IgD-negative memory B cell (primary cell): ENCODE data around the gene CCDC33. TPM values are rescaled to one million over a fixed set of nuclear protein-coding genes. Genes with fewer than 3 reads are reported as not detected.

Experiments used
- H3K27ac Mint-ChIP-seq, 3 donors: one replicate each; pipeline ENCODE4 v1.8.0; 2020 to 2022; ENCODE audit warnings: mild to moderate bottlenecking in 3 of 3, mixed read lengths in 3 of 3, moderate library complexity in 1 of 3
- H3K27me3 Mint-ChIP-seq: one replicate; pipeline ENCODE4 v1.8.0; 2021; ENCODE audit warnings: mixed read lengths
- H3K36me3 Mint-ChIP-seq: one replicate; pipeline ENCODE4 v1.8.0; 2020; ENCODE audit warnings: mild to moderate bottlenecking, mixed read lengths
- H3K4me1 Mint-ChIP-seq, 3 donors: one replicate each; pipeline ENCODE4 v1.8.0; 2020 to 2022; ENCODE audit warnings: mixed read lengths in 3 of 3, mild to moderate bottlenecking in 1 of 3
- H3K4me3 Mint-ChIP-seq, 4 donors: one replicate each; pipeline ENCODE4 v1.8.0; 2020 to 2022; ENCODE audit warnings: mild to moderate bottlenecking in 4 of 4, mixed read lengths in 4 of 4, moderate library complexity in 3 of 4
- H3K9me3 Mint-ChIP-seq, 3 donors: one replicate each; pipeline ENCODE4 v1.8.0; 2020 to 2021; ENCODE audit warnings: mixed read lengths in 3 of 3, mild to moderate bottlenecking in 1 of 3
- polyA plus RNA-seq: library from polyadenylated mRNA; unstranded; fragments of 300-500 nt; fragmentation: Illumina TruSeq; gene quantifications from one replicate; pipeline ENCODE4 v1.2.3, GENCODE V29; 2021

CCDC33 gene
- polyA plus RNA-seq, 1 donor from 2014 or later: not detected

DNA sequence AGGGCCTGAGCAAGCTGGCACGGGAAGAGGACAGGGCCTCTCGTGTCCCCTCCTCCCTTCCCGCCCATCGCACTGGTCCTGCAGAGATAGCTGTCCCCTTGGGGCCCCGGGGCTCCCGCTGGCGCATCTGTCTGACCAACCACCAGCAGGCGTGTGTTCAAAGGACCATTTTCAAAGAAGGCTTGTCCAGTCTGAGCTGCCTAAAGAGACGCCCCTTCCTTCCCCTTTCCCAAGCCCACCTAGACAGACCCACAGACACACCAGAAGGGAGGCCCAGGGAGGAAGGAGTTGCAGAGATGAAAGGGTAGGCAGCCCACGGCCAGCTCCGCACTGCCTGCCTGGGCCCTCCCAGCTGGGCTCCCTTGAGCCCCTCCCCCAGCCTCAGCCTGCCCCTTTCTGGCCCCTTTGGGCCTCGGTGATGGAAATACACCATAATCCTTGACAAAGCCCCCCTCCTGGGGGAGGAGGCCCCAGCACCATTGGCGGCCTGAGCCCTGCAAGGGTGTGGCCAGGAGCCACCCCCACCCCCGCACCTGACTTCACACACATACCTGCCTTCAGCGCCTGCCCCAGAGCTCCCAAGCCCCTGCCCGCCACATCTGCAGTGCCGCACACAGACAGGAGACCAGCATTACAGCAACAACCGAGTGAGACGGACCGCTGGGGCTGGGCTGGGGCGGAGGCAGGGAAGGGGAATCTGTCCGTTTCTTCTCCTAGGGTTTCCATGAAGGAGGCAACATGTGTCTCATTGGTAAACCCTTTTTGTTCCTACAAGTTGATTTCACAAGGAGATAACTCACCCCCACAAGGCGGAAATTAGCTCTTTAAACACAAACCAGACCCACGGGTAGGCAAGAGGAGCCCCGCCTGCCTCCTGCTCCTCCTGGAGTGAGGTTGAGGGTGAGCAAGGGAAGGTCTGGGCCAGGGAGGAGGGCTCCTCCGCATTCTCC, 33.4 kb upstream of the CCDC33 start, which contains the start of gene STRA6:
Gene STRA6, minus strand, starts transcription at position 336 of the 950 bp plus-strand sequence. CDS start 520 bp downstream, outside the sequence.
- Mint-ChIP-seq H3K4me1 (no peaks in the 10 kb centered on the region), H3K27me3 (peaks cover 6% of the 10 kb centered on the region), H3K4me3 (no peak within 1 kb of the TSS), H3K9me3 (no peaks in the 10 kb centered on the region), H3K36me3 (no peaks in the 10 kb centered on the region), H3K27ac (no peak within 1 kb of the TSS)

DNA sequence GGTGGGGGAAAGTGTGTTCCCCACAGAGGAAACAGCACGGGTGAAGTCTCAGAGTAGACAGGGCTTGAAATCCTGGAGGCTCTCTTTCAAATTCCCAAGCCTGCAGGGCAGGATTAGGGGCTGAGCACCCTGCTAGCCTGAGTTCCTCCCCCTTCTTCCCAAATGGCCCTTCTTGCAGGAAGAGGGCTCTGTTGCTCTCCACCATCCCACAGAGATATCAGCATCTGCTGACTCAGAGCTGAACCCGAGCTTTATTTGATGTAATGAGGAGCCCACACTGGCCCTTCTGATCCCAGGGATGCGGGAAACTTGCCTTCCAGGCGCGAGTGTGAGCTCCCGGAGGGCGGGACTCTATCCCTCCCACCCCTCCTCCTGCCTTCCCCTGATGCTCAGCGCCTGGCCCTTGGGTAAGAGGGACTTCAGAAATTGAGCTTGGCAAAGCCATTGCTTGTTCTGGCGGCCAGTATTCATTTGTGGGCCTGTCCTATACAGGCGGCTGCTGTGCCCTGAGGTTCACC, 32.2 kb upstream of the CCDC33 start:
- Mint-ChIP-seq H3K4me3 (peak overlapping the region in 1 of 4 donors; percentile 8), H3K36me3 (no peaks in the 10 kb centered on the region), H3K27ac (no peak overlapping the region), H3K9me3 (no peaks in the 10 kb centered on the region), H3K27me3 (peaks cover 5% of the 10 kb centered on the region), H3K4me1 (no peaks in the 10 kb centered on the region)

DNA sequence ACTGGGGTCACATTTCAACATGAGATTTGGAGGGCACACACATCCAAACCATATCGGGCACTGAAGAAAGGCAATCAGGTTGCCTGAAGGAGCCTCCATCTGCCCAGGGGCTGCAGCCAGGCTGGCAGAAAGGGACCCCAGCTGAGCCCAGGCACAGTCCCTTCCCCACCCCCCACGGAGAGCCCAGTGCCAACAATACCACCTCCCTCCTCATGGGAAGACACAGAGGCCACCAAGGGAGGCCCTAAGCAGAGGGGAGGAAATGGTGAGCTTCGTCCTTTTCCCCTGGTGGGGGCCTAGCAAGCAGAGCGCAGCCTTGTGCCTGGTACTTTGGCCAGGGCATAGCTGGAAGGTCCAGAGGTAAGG, 30.6 kb upstream of the CCDC33 start:
- Mint-ChIP-seq H3K27me3 (peaks cover 8% of the 10 kb centered on the region), H3K9me3 (peaks cover 0 to 2% (median 0%) of the 10 kb centered on the region in 3 donors), H3K27ac (no peak overlapping the region), H3K4me1 (no peaks in the 10 kb centered on the region), H3K4me3 (peak overlapping the region in 1 of 4 donors; percentile 45), H3K36me3 (no peaks in the 10 kb centered on the region)

DNA sequence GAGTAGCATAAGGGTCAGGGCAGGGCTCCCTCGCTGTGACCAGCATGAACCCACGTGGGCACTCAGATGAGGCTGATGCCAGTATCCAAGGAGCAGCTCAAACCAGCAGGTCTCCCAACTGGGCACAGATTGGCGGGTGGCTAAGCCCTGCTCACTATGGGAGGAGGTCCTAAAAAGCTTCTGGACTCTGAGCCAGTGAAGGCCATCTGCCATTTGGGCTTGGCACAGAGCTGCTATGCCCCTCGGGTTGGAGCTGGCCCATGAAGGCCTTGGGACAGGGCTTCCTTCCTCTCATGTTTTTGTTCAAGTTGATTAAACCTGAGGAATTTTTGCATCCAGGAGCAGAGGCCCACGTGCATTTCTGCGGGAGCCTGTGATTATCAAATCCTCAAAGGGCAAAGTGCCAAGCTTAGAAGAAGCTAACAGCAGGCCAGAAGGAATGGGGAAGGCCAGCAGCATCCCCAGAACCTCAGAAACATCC, 29.3 kb upstream of the CCDC33 start:
- Mint-ChIP-seq H3K27ac (no peak overlapping the region), H3K4me1 (no peaks in the 10 kb centered on the region), H3K36me3 (no peaks in the 10 kb centered on the region), H3K27me3 (peaks cover 7% of the 10 kb centered on the region), H3K4me3 (no peak overlapping the region), H3K9me3 (peaks cover 0 to 7% (median 0%) of the 10 kb centered on the region in 3 donors)

DNA sequence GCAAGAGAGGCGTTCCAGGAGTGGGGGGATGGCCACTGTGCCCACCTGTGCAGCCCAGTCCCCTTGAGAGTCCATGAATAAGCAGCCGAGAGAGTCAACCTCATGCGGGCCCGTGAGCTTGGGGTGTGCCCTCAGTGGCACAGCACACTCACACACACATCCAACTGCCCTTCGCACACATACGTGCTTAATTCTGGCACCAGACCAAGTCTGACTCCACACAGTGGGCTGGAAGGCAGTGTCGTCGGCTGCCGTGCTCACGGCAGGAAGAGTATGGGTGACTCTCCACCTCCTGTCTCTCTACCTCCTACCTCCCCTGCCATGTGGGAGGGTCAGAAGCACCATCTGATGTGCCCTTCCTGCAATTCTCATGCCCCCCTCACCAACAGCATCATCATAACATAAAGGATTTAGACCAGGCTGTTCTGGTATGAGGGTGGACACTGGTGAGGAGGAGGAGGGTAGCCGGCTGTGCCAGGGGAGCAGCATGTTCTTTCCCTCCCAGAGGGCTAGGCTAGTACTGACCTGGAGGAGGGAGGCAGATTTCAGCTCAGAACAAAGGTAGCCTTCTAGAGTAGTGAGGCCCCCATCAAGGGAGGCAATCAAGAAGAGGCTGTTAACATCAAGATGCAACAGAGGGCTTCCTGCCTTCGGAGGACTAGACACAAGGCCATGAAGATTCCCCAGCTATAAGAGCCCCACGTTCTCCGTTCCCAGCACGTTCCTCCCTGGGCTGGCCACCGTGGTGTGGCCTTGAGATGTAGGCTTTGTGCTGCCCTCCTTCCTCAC, 28.3 kb upstream of the CCDC33 start:
- Mint-ChIP-seq H3K36me3 (no peaks in the 10 kb centered on the region), H3K9me3 (peaks cover 0 to 7% (median 0%) of the 10 kb centered on the region in 3 donors), H3K27ac (no peak overlapping the region), H3K27me3 (peaks cover 8% of the 10 kb centered on the region), H3K4me1 (no peaks in the 10 kb centered on the region), H3K4me3 (no peak overlapping the region)

DNA sequence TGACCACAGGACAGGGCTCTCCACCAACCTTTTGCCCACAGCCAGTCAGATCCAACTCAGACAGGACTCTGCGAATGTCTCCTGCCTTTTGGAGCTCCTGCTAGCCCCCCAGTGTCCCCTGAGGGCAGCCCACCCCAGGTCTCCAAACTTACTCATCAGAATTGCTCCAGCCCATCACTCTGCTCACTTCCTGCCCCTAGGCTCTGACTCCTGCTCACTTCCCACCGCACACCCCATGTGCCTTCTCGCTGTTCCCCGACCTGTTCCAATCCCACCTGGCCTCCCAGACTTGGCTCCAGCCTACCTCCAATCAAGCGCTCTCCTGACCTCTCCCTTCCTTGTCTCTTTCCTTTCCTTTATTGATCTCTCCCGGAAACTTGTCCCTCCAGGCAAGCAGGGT, 27.6 kb upstream of the CCDC33 start:
- Mint-ChIP-seq H3K4me3 (no peak overlapping the region), H3K27me3 (peaks cover 8% of the 10 kb centered on the region), H3K9me3 (peaks cover 0 to 7% (median 0%) of the 10 kb centered on the region in 3 donors), H3K27ac (no peak overlapping the region), H3K36me3 (no peaks in the 10 kb centered on the region), H3K4me1 (no peaks in the 10 kb centered on the region)

DNA sequence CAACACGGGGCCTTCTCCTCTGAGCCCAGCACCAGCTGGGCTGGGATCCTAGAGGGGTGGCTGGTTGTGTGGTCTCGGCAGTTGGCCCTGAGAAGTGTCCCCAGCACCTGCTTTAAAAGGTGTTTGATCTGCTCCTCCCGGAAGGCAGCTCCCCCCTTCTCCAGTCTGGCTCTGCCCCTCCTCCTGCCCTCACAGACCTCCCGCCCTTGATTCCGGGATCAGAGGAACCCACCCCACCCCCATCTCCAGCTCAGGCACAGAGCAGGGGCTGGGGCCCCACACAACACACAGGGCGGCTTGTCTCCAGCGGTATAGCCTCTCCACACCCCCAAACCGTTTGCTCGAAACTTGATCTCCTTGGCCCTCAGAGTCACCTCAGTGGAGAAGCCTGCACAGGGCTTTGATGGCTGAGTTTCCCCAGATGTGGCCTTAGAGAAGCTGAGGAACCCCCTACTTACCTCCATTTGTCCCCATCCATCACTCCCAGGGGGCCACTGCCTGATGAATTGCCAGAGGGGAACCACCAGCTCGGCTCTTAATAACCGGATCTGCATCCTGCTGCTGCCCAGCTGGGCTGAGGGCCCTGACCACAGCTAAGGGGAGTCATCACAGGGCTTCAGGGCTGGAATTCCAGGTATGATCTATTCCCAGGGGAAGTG, 27.1 kb upstream of the CCDC33 start:
- Mint-ChIP-seq H3K27me3 (peaks cover 8% of the 10 kb centered on the region), H3K27ac (no peak overlapping the region), H3K36me3 (no peaks in the 10 kb centered on the region), H3K9me3 (peaks cover 0 to 7% (median 0%) of the 10 kb centered on the region in 3 donors), H3K4me1 (no peaks in the 10 kb centered on the region), H3K4me3 (no peak overlapping the region)

DNA sequence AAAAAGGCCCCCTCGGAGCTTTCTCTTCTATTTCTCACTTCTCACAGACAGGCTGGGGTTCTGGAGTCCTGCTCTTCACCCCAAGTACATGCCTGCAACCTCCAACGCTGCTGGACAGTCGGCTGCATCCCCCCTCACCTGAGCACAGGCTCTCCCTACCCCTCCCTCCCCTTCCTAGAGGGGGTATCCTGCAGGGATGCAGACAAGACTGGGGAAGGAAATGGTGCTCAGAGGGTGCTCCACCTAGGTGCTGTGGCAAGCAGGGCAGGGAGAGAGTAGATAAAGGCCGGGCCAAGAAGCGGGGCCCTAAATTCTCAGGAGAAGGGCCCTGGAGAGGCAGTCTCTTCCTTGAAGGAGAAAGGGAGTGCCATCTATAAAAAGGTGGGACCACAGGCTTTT, 26.6 kb upstream of the CCDC33 start:
- Mint-ChIP-seq H3K36me3 (no peaks in the 10 kb centered on the region), H3K4me3 (no peak overlapping the region), H3K27ac (peak overlapping the region in 1 of 3 donors; percentile 74), H3K4me1 (no peaks in the 10 kb centered on the region), H3K9me3 (peaks cover 0 to 7% (median 0%) of the 10 kb centered on the region in 3 donors), H3K27me3 (peaks cover 8% of the 10 kb centered on the region)

DNA sequence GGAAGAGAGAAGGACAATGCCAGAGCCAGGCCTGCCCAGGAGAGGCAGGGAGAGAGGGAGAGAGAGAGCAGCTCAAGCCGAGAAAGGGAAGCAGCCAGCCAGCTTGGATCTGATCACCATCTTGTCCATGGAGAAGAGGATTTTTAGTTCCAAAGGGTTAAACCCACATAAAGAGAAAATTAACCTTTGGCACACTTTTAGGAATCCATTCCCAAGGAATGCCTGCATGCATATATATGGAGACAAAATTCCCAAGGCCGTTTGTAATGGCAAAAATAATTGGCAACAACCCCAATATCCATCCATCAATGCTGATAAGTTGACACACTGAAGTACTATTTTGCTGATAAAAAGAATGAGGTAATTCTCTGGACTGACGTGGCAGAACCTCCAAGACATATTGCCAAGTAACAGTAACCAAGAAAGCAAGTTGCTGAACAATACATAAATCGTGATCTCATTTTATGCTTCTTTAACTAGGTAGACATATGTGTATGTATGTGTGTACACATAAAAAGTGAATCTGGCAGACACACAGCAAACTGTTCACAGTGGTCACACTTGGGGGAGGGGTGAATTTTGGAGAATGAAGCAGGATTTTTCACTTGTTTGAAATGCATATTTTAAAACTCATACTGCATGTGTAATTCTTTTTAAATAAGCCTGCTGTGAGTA, 26.0 kb upstream of the CCDC33 start:
- peaks cover 10% of the 10 kb centered on the region for H3K27me3 Mint-ChIP-seq
- H3K4me1 Mint-ChIP-seq: no peaks in the 10 kb centered on the region
- no peaks in the 10 kb centered on the region for H3K36me3 Mint-ChIP-seq
- H3K9me3 Mint-ChIP-seq: peaks cover 0 to 7% (median under 1%) of the 10 kb centered on the region in 3 donors
- no peak overlapping the region for H3K4me3 Mint-ChIP-seq
- H3K27ac Mint-ChIP-seq: peak overlapping the region in 1 of 3 donors; percentile 74

DNA sequence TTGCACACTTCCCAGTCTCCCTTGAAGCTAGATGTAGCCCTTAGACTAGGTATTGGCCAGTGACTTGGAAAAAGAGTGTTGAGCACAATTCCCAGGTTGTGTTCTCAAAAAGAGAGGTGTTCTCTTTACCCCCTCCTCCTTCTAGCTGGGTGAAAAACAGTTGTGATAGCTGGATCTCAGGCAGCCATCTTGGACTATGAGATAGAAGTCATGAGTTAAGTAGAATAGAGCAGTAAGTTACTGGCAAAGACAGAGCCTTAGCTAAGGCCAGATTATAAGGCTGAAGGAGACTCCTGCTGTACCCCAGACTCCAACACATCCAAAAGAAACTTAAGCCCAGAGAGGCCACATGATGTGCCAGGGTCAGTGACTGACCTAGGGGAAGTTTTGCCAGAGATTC, 25.4 kb upstream of the CCDC33 start:
- H3K27me3 Mint-ChIP-seq: peaks cover 16% of the 10 kb centered on the region
- H3K9me3 Mint-ChIP-seq: peaks cover 0 to 7% (median 4%) of the 10 kb centered on the region in 3 donors
- no peak overlapping the region for H3K4me3 Mint-ChIP-seq
- H3K4me1 Mint-ChIP-seq: no peaks in the 10 kb centered on the region
- no peaks in the 10 kb centered on the region for H3K36me3 Mint-ChIP-seq
- H3K27ac Mint-ChIP-seq: no peak overlapping the region

DNA sequence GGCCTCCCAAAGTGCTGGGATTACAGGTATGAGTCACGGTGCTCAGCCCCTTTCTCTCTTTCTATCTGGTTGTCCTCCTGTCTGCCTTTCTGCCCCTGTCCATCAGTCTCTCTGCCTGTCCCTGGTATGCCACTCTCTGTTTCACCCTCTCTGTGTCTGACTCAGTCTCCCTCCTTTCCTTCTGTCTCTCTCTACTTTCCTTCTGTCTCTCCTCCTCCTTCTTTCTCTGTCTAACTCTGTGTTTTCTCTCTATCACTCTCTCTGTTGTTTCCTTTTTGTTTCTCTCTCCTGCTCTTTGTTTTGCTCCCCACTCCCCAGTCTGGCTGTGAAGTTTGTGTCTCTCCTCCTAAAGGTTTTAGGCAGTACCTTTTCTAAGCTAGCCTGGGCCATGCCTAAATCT, 24.5 kb upstream of the CCDC33 start:
- no peaks in the 10 kb centered on the region for H3K36me3 Mint-ChIP-seq
- H3K27me3 Mint-ChIP-seq: peaks cover 17% of the 10 kb centered on the region

DNA sequence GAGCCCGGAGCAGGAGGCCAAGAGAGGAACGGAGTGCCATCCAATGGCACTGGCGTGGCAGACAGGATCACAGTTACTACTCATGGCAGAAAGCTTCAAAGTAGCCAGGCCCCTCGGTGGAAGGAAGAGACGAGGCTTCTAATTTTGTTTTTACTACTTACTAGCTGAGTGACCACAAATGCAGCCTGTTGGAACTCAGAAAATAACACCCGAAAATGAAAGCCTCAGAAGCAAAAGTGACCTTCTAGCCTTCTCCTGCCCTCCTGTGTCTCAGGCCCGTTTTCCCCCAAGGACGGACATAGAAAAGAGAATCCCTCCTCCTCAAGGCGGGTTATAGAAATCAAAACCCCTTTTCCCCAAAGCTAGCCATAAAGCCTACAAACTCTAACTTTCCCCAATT, 23.6 kb upstream of the CCDC33 start:
- Mint-ChIP-seq H3K4me3 (no peak overlapping the region), H3K27me3 (peaks cover 17% of the 10 kb centered on the region), H3K9me3 (peaks cover 0 to 7% (median 4%) of the 10 kb centered on the region in 3 donors), H3K4me1 (no peaks in the 10 kb centered on the region), H3K27ac (peak overlapping the region in 1 of 3 donors; percentile 71), H3K36me3 (no peaks in the 10 kb centered on the region)

More for the DNA sequence above, 24.5 kb upstream of the CCDC33 start:
- Mint-ChIP-seq H3K27ac (no peak overlapping the region), H3K4me3 (peak overlapping the region in 1 of 4 donors; percentile 60), H3K4me1 (no peaks in the 10 kb centered on the region), H3K9me3 (peaks cover 0 to 7% (median 4%) of the 10 kb centered on the region in 3 donors)

DNA sequence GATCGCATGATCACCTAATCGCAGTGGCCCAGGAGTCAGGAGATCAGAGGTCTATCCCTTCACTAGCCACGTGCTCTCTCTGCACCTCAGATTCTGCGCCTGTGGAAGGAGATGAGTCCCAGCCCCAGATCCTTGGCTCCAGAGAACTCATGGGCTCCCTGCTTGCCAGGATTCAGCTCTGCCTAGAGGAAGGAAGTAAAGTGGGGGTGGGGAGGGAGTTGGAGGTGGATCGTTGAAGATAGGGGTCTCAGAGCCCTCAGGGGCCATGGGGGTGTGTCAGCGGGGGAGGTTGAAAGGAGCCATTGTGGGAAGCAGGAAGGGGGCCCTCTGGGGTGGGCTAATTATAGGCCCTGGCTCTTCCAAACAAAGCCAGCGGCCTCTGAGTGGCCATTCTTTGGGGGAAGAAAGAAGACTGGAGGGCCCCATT, 22.3 kb upstream of the CCDC33 start:
- no peak overlapping the region for H3K27ac Mint-ChIP-seq
- peaks cover 17% of the 10 kb centered on the region for H3K27me3 Mint-ChIP-seq
- peaks cover 0 to 7% (median 4%) of the 10 kb centered on the region in 3 donors for H3K9me3 Mint-ChIP-seq
- H3K36me3 Mint-ChIP-seq: no peaks in the 10 kb centered on the region
- no peaks in the 10 kb centered on the region for H3K4me1 Mint-ChIP-seq
- H3K4me3 Mint-ChIP-seq: no peak overlapping the region
